Stimulated activated CD8-positive, alpha-beta memory T cell treated with anti-CD3 and anti-CD28 coated beads, Interleukin-7, amount 100 ng/mL, for 4 hours (primary cell): ENCODE results near the gene UBE2F.
"Not testable (repeated sequence)": the region's sequence is repeated elsewhere in the genome, so short reads cannot be mapped to it uniquely, and the experiment has no call there.

Experiments
- DNase-seq, 2 donors: peaks; one replicate each; pipeline ENCODE4 v3.0.0-alpha.2; 2020; ENCODE audit warnings: low read depth in 2 of 2

The UBE2F gene

GRCh38 chr2:238019962-238020361 is 53.1 kb downstream of the UBE2F start:
- DNase-seq: no peak

GRCh38 chr2:238020816-238021215 is 54.0 kb downstream of the UBE2F start:
- no peak for DNase-seq

- no peak for DNase-seq
Observed at GRCh38 chr2:238021327-238021726, 54.5 kb downstream of the UBE2F start.

- DNase-seq: no peak
Observed at GRCh38 chr2:238022594-238023157, 55.9 kb downstream of the UBE2F start.

GRCh38 chr2:238023608-238024007 is 56.8 kb downstream of the UBE2F start:
- no peak for DNase-seq

GRCh38 chr2:238024986-238025385 is 58.2 kb downstream of the UBE2F start:
- DNase-seq: no peak

- no peak for DNase-seq
Observed at GRCh38 chr2:238025741-238026360, 59.0 kb downstream of the UBE2F start.

GRCh38 chr2:238027058-238027457 is 60.2 kb downstream of the UBE2F start:
- DNase-seq: no peak

- DNase-seq: no peak
Observed at GRCh38 chr2:238027591-238028415, 61.0 kb downstream of the UBE2F start.

- DNase-seq: no peak
Observed at GRCh38 chr2:238029853-238030252, 63.0 kb downstream of the UBE2F start.

- DNase-seq: no peak
Observed at GRCh38 chr2:238030422-238031155, 63.8 kb downstream of the UBE2F start.

GRCh38 chr2:238031751-238032150 is 64.9 kb downstream of the UBE2F start:
- no peak for DNase-seq

GRCh38 chr2:238032755-238033337 is 66.0 kb downstream of the UBE2F start:
- DNase-seq: no peak

GRCh38 chr2:238033991-238034390 is 67.2 kb downstream of the UBE2F start:
- not testable (repeated sequence) for DNase-seq

- no peak for DNase-seq
Observed at GRCh38 chr2:238038203-238038602, 71.4 kb downstream of the UBE2F start.

GRCh38 chr2:238039151-238039550 is 72.3 kb downstream of the UBE2F start:
- DNase-seq: no peak

- DNase-seq: no peak
Observed at GRCh38 chr2:238039985-238040384, 73.2 kb downstream of the UBE2F start.

GRCh38 chr2:238040918-238041317 is 74.1 kb downstream of the UBE2F start:
- DNase-seq: no peak

- no peak for DNase-seq
Observed at GRCh38 chr2:238042090-238042489, 75.3 kb downstream of the UBE2F start.

- DNase-seq: no peak
Observed at GRCh38 chr2:238042849-238043584, 76.2 kb downstream of the UBE2F start.

GRCh38 chr2:238043851-238044250 is 77.0 kb downstream of the UBE2F start:
- no peak for DNase-seq
